GM19351 (cell line): ENCODE data around the gene PLXNA4.

Source experiments
- ATAC-seq: cut with Tn5 transposase; IDR thresholded peaks from one replicate; pipeline ENCODE4 v1.9.1; 2021; ENCODE audit warnings: mild to moderate bottlenecking, moderate library complexity; ENCODE audit not compliant: unreplicated experiment

PLXNA4 gene

GRCh38 chr7:132422502-132423111 is 153.7 kb downstream of the PLXNA4 start:
- ATAC-seq = no peak

- ATAC-seq = no peak
These were observed 155.7 kb downstream of the PLXNA4 start for GRCh38 chr7:132420527-132420926.

DNA sequence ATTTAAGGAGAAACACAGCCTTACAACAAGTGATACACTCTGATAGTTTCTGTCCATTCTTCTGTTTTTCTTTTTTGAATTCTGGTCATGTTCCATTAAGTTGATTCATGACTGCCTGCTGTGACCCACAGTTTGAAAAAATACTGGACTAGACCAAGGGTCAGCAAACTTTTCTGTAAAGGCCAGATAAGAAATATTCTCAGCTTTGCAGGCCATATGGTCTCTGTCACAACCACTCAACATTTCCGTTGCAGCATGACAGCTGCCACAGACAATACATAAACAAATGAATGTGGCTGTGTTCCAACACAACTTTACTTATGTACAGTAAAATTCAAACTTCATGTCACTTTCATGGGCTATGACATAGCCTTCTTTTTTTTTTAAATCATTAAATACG is 156.7 kb downstream of the PLXNA4 start:
- ATAC-seq = no peak

DNA sequence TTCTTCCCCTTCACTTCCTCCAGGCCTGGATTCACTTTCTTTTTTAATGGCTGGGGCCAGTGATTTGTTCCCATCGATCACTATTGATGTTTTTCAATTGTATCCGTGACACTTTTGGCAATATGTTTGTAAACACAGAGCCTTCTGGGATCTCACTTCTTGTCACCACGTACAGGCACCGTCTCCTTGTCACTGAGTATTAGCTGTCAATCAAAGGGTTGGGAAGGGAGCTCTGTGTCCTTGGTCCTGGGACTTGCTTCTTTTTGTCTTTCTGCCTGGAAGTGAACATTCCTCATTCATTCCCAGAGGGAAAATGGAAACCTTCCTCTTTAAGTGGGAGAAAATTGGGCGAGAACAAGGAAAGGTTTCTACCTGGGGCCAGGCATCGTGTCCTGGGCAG is 157.4 kb downstream of the PLXNA4 start:
- no peak for ATAC-seq

- no peak for ATAC-seq
These were observed 159.0 kb downstream of the PLXNA4 start for GRCh38 chr7:132417103-132417906.

DNA sequence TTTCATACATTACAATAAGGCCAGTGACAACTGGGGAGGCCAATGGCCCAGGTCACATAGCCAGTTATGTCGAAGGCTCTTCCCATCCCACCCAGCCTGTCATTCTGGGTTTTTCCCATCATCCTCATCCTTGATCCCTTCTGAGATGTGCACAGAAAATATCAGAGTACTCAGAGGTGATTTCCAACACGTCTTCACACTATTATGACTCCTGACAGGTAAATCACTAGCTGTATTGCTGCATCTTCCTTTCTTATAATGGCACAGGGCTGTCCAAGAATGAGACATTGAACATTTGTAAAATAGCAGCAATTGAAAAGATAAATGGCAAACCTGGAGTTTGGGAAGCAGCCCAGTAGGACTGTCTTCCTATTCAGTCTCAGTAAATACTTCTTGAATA is 159.9 kb downstream of the PLXNA4 start:
- ATAC-seq = no peak

GRCh38 chr7:132415259-132415658 is 161.0 kb downstream of the PLXNA4 start:
- ATAC-seq = no peak

GRCh38 chr7:132414857-132415256 is 161.4 kb downstream of the PLXNA4 start:
- no peak for ATAC-seq

- no peak for ATAC-seq
These were observed 163.8 kb downstream of the PLXNA4 start for GRCh38 chr7:132412435-132412834.

- no peak for ATAC-seq
These were observed 165.3 kb downstream of the PLXNA4 start for GRCh38 chr7:132410861-132411541.

DNA sequence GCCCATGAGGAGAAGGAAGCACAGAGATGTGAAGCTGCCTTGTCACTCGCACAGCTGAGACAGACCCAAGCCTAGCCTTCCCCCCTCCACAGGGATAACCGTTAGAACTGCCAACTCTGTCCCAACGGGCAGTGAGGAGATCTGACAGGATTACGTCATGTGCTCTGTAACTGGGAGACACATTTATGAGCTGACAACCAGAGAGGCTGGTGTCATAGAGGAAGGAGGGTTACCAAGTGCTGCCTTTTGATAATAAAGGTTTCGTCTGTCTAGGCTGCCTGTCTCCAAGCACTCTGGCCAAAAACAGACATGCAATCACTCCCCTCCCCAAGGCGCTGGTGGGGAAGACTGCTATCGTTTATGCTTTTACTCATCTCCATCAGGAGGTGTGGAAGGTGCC is 165.9 kb downstream of the PLXNA4 start:
- no peak for ATAC-seq

GRCh38 chr7:132407764-132408163 is 168.5 kb downstream of the PLXNA4 start:
- no peak for ATAC-seq

DNA sequence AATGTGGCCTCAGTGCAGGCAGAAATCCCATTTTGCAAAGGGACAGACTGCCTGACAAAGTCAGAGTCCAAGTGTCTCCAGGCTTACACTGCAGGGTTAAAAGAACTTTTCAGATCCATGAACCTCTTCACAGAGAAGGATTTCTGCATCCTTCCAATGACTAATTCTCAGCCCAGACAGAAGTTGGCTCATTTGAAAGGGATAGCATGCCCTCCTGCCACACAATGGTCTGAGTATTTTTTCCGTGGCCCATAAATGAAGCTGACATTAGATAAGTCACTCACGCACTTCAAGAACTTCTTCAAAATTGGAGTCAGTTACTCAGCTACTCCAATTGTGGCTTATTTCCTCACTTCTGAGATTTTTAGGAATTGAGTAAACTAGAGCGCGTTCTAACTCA is 170.2 kb downstream of the PLXNA4 start:
- no peak for ATAC-seq

- ATAC-seq = no peak
These were observed 172.0 kb downstream of the PLXNA4 start for GRCh38 chr7:132404261-132404660.

DNA sequence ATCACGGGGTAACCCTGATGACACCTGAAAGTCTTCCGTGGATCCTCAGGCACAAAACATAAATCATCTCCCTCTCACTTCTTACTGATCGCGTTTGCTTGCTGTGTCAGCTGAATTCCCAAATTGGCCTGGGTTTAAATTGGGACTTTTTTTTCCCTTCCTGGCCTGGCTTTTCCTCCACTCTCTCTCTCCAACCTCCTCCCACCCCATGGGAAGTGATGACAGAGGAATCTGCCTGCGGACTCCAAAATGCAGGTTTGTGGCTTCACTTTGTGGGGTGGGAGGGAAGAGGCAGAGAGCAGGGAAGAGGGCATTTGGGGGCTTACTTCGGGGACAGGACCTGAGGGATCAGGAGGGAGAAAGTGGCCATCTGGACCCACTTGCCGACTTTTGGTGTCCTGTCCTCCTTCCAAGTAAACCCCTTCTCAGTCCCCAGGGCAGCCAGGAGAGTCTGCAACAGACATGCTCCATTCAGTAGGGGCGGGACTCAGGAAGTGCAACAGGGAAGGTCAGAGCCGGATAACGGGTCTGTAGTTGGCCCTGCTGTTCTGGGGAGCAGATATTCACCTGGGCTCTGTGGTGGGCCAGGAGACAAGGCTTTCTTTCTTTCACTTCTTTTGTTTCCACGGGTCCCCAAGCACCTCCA is 172.7 kb downstream of the PLXNA4 start:
- no peak for ATAC-seq

DNA sequence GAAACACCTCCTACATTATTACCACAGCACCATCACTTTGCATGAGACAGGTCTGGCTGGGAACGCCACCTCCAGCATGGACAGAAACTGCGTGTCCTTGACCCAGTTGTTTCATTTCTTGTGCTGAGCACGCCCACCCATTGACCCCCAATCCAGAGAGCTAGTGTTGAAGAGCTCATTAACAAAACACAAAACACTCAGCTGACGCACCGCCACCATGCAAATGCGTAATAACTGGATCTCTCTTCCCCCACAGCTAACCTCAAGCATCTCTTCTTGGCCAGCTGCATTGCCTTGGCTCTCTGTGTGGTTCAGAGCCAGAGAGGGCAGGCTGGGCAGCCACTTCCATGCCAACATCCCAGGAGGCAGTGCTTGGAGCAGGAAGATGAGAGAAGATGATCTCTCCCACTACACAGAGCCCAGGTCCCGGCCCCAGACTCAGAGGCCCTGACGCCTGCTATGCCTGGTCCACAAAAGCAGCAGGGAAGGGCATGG is 173.5 kb downstream of the PLXNA4 start:
- no peak for ATAC-seq

GRCh38 chr7:132402096-132402495 is 174.2 kb downstream of the PLXNA4 start:
- ATAC-seq = no peak

DNA sequence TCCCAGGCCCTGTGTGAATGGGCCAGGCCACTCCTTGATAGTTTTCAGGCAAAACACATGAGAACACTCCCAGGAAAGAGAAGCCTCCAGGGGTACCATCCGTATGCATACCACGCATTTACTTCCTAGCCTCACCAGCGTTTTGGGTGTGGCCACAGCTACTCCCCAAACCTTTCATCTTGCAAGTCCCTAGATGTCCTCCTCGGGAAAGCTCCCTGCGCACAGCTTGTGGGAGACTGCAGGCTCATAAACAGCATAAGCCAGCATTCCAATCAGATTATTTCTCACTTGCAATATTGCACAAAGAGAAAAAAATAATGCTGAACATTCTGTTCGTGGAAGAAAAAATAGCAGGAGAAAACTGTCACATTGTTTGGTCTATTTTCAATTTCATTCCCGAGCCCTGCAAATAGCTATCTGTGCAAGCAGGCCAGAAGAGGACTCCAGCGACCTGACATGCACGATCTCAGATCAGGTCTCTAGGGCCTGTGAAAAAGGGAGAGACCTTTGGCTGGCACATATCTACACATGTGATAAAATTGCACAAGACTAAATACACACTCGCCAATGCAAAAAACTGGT is 175.6 kb downstream of the PLXNA4 start:
- ATAC-seq = no peak

DNA sequence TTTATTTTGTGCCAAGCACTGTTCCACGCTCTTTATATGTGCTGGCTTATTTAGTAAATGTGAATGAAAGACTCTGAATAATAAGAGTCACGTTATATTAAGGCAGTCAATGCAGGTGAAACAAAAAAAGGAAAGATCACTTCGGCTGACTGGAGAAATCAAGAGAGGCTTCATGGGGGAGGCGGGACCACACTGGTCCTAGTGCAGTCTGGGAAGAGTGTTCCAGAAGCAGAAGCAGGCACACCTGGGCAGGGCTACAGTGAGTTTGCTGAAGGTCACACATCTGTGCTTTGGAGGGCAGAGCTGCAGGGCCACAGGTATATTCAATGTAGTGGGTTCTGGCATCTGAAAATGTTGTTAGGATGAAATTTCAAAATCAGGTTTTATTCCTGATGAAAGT is 176.9 kb downstream of the PLXNA4 start:
- no peak for ATAC-seq

DNA sequence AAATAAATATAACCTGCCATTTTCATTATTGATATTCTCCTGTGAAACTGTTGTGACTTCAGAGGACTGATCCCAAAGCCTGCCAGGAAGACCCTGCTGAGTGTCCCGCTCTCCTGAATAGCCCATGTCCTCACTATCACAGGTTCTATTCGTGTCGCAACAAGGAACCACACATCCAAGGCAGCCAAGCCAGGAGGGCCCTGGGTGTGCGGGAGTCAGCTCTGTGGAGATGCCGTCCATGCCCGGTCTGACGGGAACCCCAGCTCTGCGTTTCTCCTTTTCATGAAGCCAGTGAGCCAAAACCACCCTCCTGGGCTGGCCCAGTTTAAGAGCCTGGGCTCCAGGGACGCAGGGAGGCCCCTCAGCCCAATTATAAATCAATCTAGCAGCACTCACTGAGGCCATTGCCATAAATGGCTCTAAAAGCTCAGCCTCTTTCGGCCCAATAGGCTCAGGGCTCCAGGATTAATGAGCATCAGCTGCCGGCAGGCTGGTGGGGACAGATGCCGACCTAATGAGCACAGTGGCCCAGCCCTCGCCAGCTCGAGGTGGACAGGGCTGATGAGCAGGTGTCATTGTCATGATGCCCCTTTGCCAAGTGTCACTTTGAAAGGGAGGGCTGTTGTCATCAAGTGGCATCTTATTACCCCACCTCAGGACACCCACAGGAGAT is 177.9 kb downstream of the PLXNA4 start:
- no peak for ATAC-seq
